ENCODE data around the gene CKAP5. TPM values are rescaled to one million over a fixed set of nuclear protein-coding genes. Genes with fewer than 3 reads are reported as not detected.

CKAP5 gene
- total RNA-seq, 1 experiment from 2014 or later: 166 TPM

DNA sequence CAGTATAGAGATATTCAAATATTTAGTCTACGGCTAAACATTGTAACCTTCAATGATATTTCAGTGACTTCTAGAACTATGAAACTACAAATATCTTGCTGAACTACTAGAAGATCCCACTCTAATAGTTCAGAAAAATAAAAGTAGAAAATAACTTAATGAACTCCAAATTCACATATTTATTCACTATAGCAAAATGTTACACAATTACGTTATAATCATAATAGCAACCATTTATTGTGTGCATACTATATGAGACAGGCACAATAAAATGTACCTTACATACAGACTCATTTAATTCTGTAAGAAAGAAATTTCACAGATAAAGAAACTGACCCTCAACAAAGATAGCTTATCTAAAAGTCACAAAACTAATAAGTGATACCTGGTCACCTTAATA, 69.2 kb downstream of the CKAP5 start:
- H3K27ac ChIP-seq (ENCODE audit: low read depth, low read length): no peak overlapping the region
- ChIA-PET RAD21 (ENCODE audit: low non-redundant PET in 1 of 2, low total read pairs in 2 of 2, uncharacterized antibody in 2 of 2, unreplicated experiment in 2 of 2) (no interaction called here), CTCF (no interaction called here), POLR2A (no interaction called here)
- no TSS peak for BruUV-seq (replicated peaks)
- H3K36me3 ChIP-seq (ENCODE audit: control insufficient read depth in 1 of 2, insufficient read depth in 2 of 2, low read length in 2 of 2): peaks cover 41 to 46% of the 10 kb centered on the region in 2 experiments
- no peak overlapping the region for H3K9ac ChIP-seq (ENCODE audit: low read length)
- H3K4me3 ChIP-seq (replicated peaks in 1 of 2; ENCODE audit: low read depth in 1 of 2, low read length in 2 of 2): no peak overlapping the region
- DNase-seq (ENCODE audit: low read depth, low spot score) (no peak), ATAC-seq (no peak)
- H3K27me3 ChIP-seq (ENCODE audit: insufficient read depth, low read length): no peaks in the 10 kb centered on the region
- H2AFZ ChIP-seq (ENCODE audit: low read depth, low read length, poor library complexity, severe bottlenecking): no peak overlapping the region
- H4K20me1 ChIP-seq (ENCODE audit: insufficient read depth): no peaks in the 10 kb centered on the region
- peaks cover 17% of the 10 kb centered on the region for H3K79me2 ChIP-seq (ENCODE audit: insufficient read depth, low read length)
- no peak for TF ChIP-seq FOSL1 (IDR thresholded peaks at IDR 0.05; ENCODE audit: low read depth)
- no peak for TF ChIP-seq EZH2phosphoT487 (IDR thresholded peaks at IDR 0.05; ENCODE audit: borderline replicate concordance)
- TF ChIP-seq EGR1 (IDR thresholded peaks at IDR 0.05; ENCODE audit: low read depth): no peak
- no peak for TF ChIP-seq SRF (IDR thresholded peaks at IDR 0.05; ENCODE audit: low read depth)
- TF ChIP-seq ELF1 (IDR thresholded peaks at IDR 0.05; ENCODE audit: borderline replicate concordance, low read depth): no peak
- no peak for TF ChIP-seq ZFX (IDR thresholded peaks at IDR 0.05)
- TF ChIP-seq TCF7L2 (IDR thresholded peaks at IDR 0.05; ENCODE audit: borderline replicate concordance, extremely low read depth, insufficient read depth, insufficient read length): no peak
- TF ChIP-seq, protein P1, sequence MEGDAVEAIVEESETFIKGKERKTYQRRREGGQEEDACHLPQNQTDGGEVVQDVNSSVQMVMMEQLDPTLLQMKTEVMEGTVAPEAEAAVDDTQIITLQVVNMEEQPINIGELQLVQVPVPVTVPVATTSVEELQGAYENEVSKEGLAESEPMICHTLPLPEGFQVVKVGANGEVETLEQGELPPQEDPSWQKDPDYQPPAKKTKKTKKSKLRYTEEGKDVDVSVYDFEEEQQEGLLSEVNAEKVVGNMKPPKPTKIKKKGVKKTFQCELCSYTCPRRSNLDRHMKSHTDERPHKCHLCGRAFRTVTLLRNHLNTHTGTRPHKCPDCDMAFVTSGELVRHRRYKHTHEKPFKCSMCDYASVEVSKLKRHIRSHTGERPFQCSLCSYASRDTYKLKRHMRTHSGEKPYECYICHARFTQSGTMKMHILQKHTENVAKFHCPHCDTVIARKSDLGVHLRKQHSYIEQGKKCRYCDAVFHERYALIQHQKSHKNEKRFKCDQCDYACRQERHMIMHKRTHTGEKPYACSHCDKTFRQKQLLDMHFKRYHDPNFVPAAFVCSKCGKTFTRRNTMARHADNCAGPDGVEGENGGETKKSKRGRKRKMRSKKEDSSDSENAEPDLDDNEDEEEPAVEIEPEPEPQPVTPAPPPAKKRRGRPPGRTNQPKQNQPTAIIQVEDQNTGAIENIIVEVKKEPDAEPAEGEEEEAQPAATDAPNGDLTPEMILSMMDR (IDR thresholded peaks at IDR 0.05 in 2 of 3, conservative IDR thresholded peaks at IDR 0.05 in 1 of 3; ENCODE audit: borderline replicate concordance in 1 of 3, insufficient read depth in 1 of 3, low read depth in 2 of 3, low read length in 2 of 3): no peak
- TF ChIP-seq CEBPB (IDR thresholded peaks at IDR 0.05; ENCODE audit: low read depth): no peak
- no peak for TF ChIP-seq POLR2A (IDR thresholded peaks at IDR 0.05; ENCODE audit: borderline replicate concordance, extremely low read depth, insufficient read depth, insufficient read length)
- no peak for TF ChIP-seq SP1 (IDR thresholded peaks at IDR 0.05; ENCODE audit: low read depth)
- TF ChIP-seq SIN3A (IDR thresholded peaks at IDR 0.05; ENCODE audit: low read depth): no peak
- TF ChIP-seq, protein P2, sequence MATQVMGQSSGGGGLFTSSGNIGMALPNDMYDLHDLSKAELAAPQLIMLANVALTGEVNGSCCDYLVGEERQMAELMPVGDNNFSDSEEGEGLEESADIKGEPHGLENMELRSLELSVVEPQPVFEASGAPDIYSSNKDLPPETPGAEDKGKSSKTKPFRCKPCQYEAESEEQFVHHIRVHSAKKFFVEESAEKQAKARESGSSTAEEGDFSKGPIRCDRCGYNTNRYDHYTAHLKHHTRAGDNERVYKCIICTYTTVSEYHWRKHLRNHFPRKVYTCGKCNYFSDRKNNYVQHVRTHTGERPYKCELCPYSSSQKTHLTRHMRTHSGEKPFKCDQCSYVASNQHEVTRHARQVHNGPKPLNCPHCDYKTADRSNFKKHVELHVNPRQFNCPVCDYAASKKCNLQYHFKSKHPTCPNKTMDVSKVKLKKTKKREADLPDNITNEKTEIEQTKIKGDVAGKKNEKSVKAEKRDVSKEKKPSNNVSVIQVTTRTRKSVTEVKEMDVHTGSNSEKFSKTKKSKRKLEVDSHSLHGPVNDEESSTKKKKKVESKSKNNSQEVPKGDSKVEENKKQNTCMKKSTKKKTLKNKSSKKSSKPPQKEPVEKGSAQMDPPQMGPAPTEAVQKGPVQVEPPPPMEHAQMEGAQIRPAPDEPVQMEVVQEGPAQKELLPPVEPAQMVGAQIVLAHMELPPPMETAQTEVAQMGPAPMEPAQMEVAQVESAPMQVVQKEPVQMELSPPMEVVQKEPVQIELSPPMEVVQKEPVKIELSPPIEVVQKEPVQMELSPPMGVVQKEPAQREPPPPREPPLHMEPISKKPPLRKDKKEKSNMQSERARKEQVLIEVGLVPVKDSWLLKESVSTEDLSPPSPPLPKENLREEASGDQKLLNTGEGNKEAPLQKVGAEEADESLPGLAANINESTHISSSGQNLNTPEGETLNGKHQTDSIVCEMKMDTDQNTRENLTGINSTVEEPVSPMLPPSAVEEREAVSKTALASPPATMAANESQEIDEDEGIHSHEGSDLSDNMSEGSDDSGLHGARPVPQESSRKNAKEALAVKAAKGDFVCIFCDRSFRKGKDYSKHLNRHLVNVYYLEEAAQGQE (IDR thresholded peaks at IDR 0.05; ENCODE audit: low read depth): no peak
- TF ChIP-seq JUND (IDR thresholded peaks at IDR 0.05): no peak
- no peak for TF ChIP-seq ZNF274 (IDR thresholded peaks at IDR 0.05; ENCODE audit: low read depth, low read length)
- TF ChIP-seq EZH2 (IDR thresholded peaks at IDR 0.05): no peak
- TF ChIP-seq CBX3 (IDR thresholded peaks at IDR 0.05; ENCODE audit: low read depth): no peak
- no peaks in the 10 kb centered on the region for H3K4me1 ChIP-seq (ENCODE audit: control insufficient read depth in 1 of 2, insufficient read depth in 2 of 2, low read length in 2 of 2)
- H3K4me2 ChIP-seq (ENCODE audit: low read length): no peak overlapping the region
- no peaks in the 10 kb centered on the region for H3K9me3 ChIP-seq (ENCODE audit: control insufficient read depth in 1 of 2, insufficient read depth in 1 of 2, low read depth in 1 of 2, low read length in 2 of 2)
- intact Hi-C loops (cut with micrococcal nuclease): no loop called here
- no peaks in the 10 kb centered on the region for H3K9me2 ChIP-seq (ENCODE audit: insufficient read depth)
